MCF 10A (cell line): ENCODE measurements around the gene SCRT2. TPM values are rescaled to one million over a fixed set of nuclear protein-coding genes. Genes with fewer than 3 reads are reported as not detected.

Experiments
- BruUV-seq: library from RNA; stranded (reverse); fragments of 400-500 nt; replicated peaks from 2 replicates; lab custom pipeline; 2021; lab: Mats Ljungman, UMichigan
- CTCF ChIA-PET: fragments of 300-600 bp; sonication (Branson Sonifier 250); formaldehyde crosslinking; extraction: SDS; loops from one replicate; lab custom pipeline; 2021; ENCODE audit warnings: antibody characterized with exemption, inconsistent platforms; lab: Yijun Ruan, JAX
- POLR2A ChIA-PET: fragments of 300-600, 350-650 bp; sonication (Branson Sonifier 250); formaldehyde crosslinking; extraction: SDS; loops from one replicate; lab custom pipeline; 2020; ENCODE audit warnings: antibody characterized with exemption, inconsistent platforms; lab: Yijun Ruan, JAX
- DNase-seq: peaks from one replicate; pipeline ENCODE4 v3.0.0-alpha.2; 2018; ENCODE audit not compliant: unreplicated experiment
- H3K27ac Mint-ChIP-seq: one replicate; pipeline ENCODE4 v1.8.0; 2022; ENCODE audit warnings: mild to moderate bottlenecking, low read depth, mixed read lengths; ENCODE audit not compliant: unreplicated experiment
- H3K27me3 Mint-ChIP-seq: one replicate; pipeline ENCODE4 v1.8.0; 2022; ENCODE audit warnings: mixed read lengths; ENCODE audit not compliant: insufficient read depth, unreplicated experiment
- H3K36me3 Mint-ChIP-seq: one replicate; pipeline ENCODE4 v1.8.0; 2022; ENCODE audit warnings: mild to moderate bottlenecking, moderate library complexity, mixed read lengths; ENCODE audit not compliant: insufficient read depth, unreplicated experiment
- H3K4me1 Mint-ChIP-seq: one replicate; pipeline ENCODE4 v1.8.0; 2022; ENCODE audit warnings: mixed read lengths; ENCODE audit not compliant: insufficient read depth, unreplicated experiment
- H3K4me3 Mint-ChIP-seq: one replicate; pipeline ENCODE4 v1.8.0; 2022; ENCODE audit warnings: mild to moderate bottlenecking, moderate library complexity, mixed read lengths; ENCODE audit not compliant: unreplicated experiment
- H3K9me3 Mint-ChIP-seq: one replicate; pipeline ENCODE4 v1.8.0; 2022; ENCODE audit warnings: mixed read lengths; ENCODE audit not compliant: unreplicated experiment
- intact Hi-C: fragments of 100-400 bp; cut with micrococcal nuclease; formaldehyde crosslinking; loops from 2 replicates; pipeline ENCODE4 v1.14.1; 2022
- total RNA-seq: library from RNA; stranded (reverse); gene quantifications from 2 replicates; pipeline ENCODE4 v1.2.3, GENCODE V29; 2022
- TF ChIP-seq, protein P1 (sequence below): fragments of 200-600 bp; IDR thresholded peaks from one replicate; pipeline ENCODE4 v1.8.0; 2022; ENCODE audit warnings: antibody characterized with exemption, mild to moderate bottlenecking; ENCODE audit not compliant: unreplicated experiment

The SCRT2 gene
- total RNA-seq, 1 experiment from 2014 or later = not detected

DNA sequence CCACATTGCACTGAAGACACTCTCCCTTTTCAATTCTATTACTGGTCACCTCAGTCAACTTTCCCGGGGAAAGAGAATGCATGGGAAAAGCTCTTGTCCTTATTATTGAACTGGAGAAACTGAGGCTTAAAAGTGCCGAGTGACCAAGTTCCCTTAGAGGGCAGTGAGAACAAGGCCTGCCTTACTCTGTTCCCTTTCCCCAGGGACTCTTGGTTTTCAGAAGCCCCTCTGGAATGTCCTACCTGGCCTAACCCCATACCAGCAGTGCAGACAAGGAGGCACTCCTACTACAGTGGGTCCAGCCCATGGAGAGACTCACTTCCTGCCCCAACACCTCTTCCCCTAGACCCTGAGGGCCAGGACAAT lies 28.8 kb downstream of the SCRT2 start:
- H3K36me3 Mint-ChIP-seq = peaks cover 42% of the 10 kb centered on the region
- BruUV-seq = no TSS peak
- no peaks in the 10 kb centered on the region for H3K9me3 Mint-ChIP-seq
- H3K27ac Mint-ChIP-seq = no peak overlapping the region
- intact Hi-C loops = no loop called here
- no peaks in the 10 kb centered on the region for H3K27me3 Mint-ChIP-seq
- ChIA-PET POLR2A (interaction anchor here (0.7 to 1.2 kb wide), 2 partner anchors 91 to 391 kb away, joined by 4 read pairs; no protein-coding TSS in a partner anchor), CTCF (interaction anchor here (0.7 to 5.8 kb wide), 13 partner anchors 11 to 103 kb away, joined by 3 to 69 read pairs (median 7); partner anchors contain the start of gene CSNK2A1)
- TF ChIP-seq, protein P1, sequence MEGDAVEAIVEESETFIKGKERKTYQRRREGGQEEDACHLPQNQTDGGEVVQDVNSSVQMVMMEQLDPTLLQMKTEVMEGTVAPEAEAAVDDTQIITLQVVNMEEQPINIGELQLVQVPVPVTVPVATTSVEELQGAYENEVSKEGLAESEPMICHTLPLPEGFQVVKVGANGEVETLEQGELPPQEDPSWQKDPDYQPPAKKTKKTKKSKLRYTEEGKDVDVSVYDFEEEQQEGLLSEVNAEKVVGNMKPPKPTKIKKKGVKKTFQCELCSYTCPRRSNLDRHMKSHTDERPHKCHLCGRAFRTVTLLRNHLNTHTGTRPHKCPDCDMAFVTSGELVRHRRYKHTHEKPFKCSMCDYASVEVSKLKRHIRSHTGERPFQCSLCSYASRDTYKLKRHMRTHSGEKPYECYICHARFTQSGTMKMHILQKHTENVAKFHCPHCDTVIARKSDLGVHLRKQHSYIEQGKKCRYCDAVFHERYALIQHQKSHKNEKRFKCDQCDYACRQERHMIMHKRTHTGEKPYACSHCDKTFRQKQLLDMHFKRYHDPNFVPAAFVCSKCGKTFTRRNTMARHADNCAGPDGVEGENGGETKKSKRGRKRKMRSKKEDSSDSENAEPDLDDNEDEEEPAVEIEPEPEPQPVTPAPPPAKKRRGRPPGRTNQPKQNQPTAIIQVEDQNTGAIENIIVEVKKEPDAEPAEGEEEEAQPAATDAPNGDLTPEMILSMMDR = no peak
- peaks cover 19% of the 10 kb centered on the region for H3K4me1 Mint-ChIP-seq
- H3K4me3 Mint-ChIP-seq = no peak overlapping the region
- DNase-seq = no peak

DNA sequence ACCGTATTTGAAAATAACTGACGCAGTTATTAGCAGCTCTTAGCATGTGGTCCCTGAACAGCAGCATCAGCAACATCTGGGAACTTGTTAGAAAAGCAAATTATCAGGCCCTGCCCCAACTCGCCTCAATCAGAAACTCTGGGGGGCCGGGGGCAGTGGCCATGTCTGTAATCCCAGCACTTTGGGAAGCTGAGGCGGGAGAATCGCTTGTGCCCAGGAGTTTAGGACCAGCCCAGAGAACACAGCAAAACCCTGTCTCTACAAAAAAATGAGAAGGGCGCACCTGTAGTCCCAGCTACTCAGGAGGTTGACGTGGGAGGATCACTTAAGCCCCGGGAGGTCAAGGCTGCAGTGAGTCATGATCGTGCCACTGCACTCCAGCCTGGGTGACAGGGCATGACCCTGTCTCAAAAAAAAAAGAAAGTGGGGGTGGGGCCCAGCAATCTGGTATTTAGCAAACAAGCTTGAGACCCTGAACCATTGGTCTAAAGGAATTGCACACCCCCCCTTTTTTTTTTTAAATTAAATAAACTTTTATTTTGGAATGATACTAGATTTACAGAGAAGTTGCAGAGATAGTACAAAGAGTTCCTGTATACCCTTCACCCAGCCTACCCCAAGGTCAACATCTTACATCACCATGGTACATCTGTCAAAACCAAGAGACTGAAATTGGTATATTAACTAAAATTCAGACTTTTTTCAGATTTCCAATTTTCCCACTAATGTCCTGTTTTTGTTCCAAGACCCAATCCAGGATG lies 29.3 kb downstream of the SCRT2 start:
- intact Hi-C loops = no loop called here
- no peak for DNase-seq
- H3K4me1 Mint-ChIP-seq = peaks cover 13% of the 10 kb centered on the region
- CTCF ChIA-PET = interaction anchor here (0.6 to 5.8 kb wide), 49 partner anchors 10 to 546 kb away, joined by 3 to 69 read pairs (median 4); partner anchors contain the start of gene CSNK2A1
- TF ChIP-seq, protein P1 = no peak
- no peak overlapping the region for H3K27ac Mint-ChIP-seq
- H3K4me3 Mint-ChIP-seq = no peak overlapping the region
- peaks cover 42% of the 10 kb centered on the region for H3K36me3 Mint-ChIP-seq
- no peaks in the 10 kb centered on the region for H3K27me3 Mint-ChIP-seq
- no TSS peak for BruUV-seq
- H3K9me3 Mint-ChIP-seq = no peaks in the 10 kb centered on the region
- POLR2A ChIA-PET = interaction anchor here (0.5 to 1.7 kb wide), 7 partner anchors 12 to 390 kb away, joined by 3 to 6 read pairs (median 4); no protein-coding TSS in a partner anchor

DNA sequence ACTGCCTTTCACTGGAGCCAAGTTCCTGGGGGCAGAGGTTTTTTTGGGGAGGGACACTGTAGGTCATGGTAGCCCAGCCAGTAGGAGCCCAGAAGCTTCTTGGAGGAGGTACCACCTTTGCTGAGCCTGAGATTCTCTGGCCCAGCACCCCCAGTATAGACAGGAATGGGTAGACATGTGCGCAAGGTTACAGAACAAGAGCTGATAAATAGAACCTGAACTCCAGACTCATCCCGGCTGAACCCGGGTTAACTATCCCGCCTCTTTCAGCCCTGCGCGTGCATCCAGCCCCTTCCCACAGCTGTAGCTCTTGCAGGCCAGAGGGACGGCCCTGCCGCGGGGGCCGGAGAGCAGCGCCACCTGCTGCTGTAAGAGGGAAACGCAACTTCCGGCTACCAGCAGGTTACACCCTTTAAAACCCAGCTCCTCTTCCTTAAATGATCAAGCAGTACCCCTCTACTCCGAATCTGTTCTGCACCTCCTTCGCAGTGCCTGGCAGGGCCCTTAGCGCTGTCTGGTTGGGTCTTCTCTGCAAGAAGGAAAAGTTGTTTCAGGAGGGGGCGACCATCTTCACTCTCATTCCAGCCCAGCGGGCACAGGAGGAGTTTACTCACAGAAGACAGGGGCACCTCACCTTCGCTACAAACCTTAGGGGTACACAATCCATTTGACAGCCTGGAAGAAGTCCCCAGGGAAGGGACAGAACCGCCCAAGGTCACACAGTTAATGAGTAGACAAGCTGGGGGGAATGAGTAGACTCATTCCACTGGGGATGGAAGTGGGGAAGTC lies 30.1 kb downstream of the SCRT2 start:
- intact Hi-C loops = loop anchor here (1.0 kb wide), 2 partner anchors 84 to 291 kb away; no protein-coding TSS in a partner anchor
- Mint-ChIP-seq H3K36me3 (peaks cover 42% of the 10 kb centered on the region), H3K9me3 (no peaks in the 10 kb centered on the region), H3K27me3 (no peaks in the 10 kb centered on the region), H3K27ac (no peak overlapping the region), H3K4me1 (peaks cover 5% of the 10 kb centered on the region), H3K4me3 (no peak overlapping the region)
- BruUV-seq = no TSS peak
- CTCF ChIA-PET = interaction anchor here (0.6 to 5.8 kb wide), 61 partner anchors 10 to 547 kb away, joined by 3 to 69 read pairs (median 4); partner anchors contain the start of gene CSNK2A1
- DNase-seq = peak; percentile 58
- POLR2A ChIA-PET = interaction anchor here (0.5 to 1.7 kb wide), 7 partner anchors 11 to 174 kb away, joined by 3 to 6 read pairs (median 3); no protein-coding TSS in a partner anchor
- TF ChIP-seq, protein P1 = peak; percentile 91
